Prostate gland (tissue), 2 donors: Measurements from ENCODE around the gene PZP.

ENCODE experiments used
- POLR2A ChIP-seq: fragments of 450-650 bp; IDR thresholded peaks from one replicate; pipeline ENCODE4 v1.6.1; 2016; ENCODE audit warnings: antibody characterized with exemption, mild to moderate bottlenecking
- POLR2AphosphoS5 ChIP-seq: sonication (generic); formaldehyde crosslinking; IDR thresholded peaks from one replicate; pipeline ENCODE4 v1.6.1; 2017; ENCODE audit warnings: antibody characterized with exemption
- TF ChIP-seq, protein P1 (sequence below), 4 experiments: fragments of 200-600 bp in 2 of 4; fragments of 450-650 bp in 2 of 4; sonication (generic) in 2 of 4; IDR thresholded peaks; 1 replicate in 3 of 4; 2 replicates in 1 of 4; pipeline ENCODE4 v1.5.1; 2016 to 2019; ENCODE audit warnings: antibody characterized with exemption in 4 of 4, mild to moderate bottlenecking in 2 of 4, moderate library complexity in 2 of 4

DNA sequence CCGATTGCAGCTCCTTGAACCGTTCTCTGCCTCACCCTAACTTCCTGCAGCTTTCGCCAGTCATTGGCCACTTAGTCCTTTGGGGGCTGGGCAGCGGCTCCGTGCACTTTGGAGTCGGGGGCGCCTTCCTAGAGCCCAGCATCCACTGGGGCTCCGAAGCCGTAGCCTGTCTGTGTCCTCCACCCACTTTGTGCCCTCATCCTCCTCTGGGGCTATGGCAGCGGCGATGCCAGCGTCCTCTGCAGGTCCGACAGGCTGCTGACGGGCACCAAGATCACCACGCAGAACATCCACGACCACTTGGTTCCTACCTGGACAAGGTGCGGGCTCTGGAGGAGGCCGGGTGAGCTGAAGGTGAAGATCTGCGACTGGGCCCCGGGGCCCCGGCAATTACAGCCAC is 80.7 kb downstream of the PZP start:
- TF ChIP-seq, protein P1, sequence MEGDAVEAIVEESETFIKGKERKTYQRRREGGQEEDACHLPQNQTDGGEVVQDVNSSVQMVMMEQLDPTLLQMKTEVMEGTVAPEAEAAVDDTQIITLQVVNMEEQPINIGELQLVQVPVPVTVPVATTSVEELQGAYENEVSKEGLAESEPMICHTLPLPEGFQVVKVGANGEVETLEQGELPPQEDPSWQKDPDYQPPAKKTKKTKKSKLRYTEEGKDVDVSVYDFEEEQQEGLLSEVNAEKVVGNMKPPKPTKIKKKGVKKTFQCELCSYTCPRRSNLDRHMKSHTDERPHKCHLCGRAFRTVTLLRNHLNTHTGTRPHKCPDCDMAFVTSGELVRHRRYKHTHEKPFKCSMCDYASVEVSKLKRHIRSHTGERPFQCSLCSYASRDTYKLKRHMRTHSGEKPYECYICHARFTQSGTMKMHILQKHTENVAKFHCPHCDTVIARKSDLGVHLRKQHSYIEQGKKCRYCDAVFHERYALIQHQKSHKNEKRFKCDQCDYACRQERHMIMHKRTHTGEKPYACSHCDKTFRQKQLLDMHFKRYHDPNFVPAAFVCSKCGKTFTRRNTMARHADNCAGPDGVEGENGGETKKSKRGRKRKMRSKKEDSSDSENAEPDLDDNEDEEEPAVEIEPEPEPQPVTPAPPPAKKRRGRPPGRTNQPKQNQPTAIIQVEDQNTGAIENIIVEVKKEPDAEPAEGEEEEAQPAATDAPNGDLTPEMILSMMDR (IDR thresholded peaks at IDR 0.05) = no peak
- no peak for TF ChIP-seq POLR2A
- no peak for TF ChIP-seq POLR2AphosphoS5
